Measurements from ENCODE around the gene COMMD9. TPM values are rescaled to one million over a fixed set of nuclear protein-coding genes. Genes with fewer than 3 reads are reported as not detected.

Gene COMMD9
- total and polyA plus RNA-seq, 10 of the 15 experiments (the other 5 are each of a cell fraction or from before 2014, with no cell fraction given), result 31.4 to 119 (median 56.2) TPM

GRCh38 chr11:36326524-36327419 lies 37.5 kb upstream of the COMMD9 start (continued):
- TF ChIP-seq ZBTB4 (CRISPR knock-in tag; IDR thresholded peaks at IDR 0.05), result no peak
- TF ChIP-seq SMARCA5 (IDR thresholded peaks at IDR 0.05), result no peak
- TF ChIP-seq ZNF24 (IDR thresholded peaks at IDR 0.05), result 0 out of 2 replicates have a peak, but pooled peaks have one; percentile 11
- TF ChIP-seq, protein P1, sequence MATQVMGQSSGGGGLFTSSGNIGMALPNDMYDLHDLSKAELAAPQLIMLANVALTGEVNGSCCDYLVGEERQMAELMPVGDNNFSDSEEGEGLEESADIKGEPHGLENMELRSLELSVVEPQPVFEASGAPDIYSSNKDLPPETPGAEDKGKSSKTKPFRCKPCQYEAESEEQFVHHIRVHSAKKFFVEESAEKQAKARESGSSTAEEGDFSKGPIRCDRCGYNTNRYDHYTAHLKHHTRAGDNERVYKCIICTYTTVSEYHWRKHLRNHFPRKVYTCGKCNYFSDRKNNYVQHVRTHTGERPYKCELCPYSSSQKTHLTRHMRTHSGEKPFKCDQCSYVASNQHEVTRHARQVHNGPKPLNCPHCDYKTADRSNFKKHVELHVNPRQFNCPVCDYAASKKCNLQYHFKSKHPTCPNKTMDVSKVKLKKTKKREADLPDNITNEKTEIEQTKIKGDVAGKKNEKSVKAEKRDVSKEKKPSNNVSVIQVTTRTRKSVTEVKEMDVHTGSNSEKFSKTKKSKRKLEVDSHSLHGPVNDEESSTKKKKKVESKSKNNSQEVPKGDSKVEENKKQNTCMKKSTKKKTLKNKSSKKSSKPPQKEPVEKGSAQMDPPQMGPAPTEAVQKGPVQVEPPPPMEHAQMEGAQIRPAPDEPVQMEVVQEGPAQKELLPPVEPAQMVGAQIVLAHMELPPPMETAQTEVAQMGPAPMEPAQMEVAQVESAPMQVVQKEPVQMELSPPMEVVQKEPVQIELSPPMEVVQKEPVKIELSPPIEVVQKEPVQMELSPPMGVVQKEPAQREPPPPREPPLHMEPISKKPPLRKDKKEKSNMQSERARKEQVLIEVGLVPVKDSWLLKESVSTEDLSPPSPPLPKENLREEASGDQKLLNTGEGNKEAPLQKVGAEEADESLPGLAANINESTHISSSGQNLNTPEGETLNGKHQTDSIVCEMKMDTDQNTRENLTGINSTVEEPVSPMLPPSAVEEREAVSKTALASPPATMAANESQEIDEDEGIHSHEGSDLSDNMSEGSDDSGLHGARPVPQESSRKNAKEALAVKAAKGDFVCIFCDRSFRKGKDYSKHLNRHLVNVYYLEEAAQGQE (IDR thresholded peaks at IDR 0.05; ENCODE audit: low read depth, low read length), result no peak
- no peak for TF ChIP-seq CREM (IDR thresholded peaks at IDR 0.05; ENCODE audit: low read depth)
- TF ChIP-seq CUX1 (IDR thresholded peaks at IDR 0.05; ENCODE audit: insufficient replicate concordance, low read depth, low read length), result no peak
- no peak for TF ChIP-seq ZNF384 (IDR thresholded peaks at IDR 0.05; ENCODE audit: borderline replicate concordance, low read depth, low read length)
- no peak for TF ChIP-seq RAD51 (IDR thresholded peaks at IDR 0.05)
- no peak for TF ChIP-seq JUNB (IDR thresholded peaks at IDR 0.05)
- TF ChIP-seq CHD4 (IDR thresholded peaks at IDR 0.05), result no peak
- TF ChIP-seq SIN3A (IDR thresholded peaks at IDR 0.05; ENCODE audit: low read depth, low read length), result no peak
- no peak for TF ChIP-seq KDM1A (IDR thresholded peaks at IDR 0.05; ENCODE audit: borderline replicate concordance)
- TF ChIP-seq PAX8 (IDR thresholded peaks at IDR 0.05), result no peak
- no peak for TF ChIP-seq NR2F1 (conservative IDR thresholded peaks at IDR 0.05)
- peak in 1 of 2 experiments; percentile 40; a peak in 1 of 4 replicates for TF ChIP-seq ETV6 (conservative IDR thresholded peaks at IDR 0.05 in 1 of 2, IDR thresholded peaks at IDR 0.05 in 1 of 2; ENCODE audit: borderline replicate concordance in 1 of 2, low read depth in 1 of 2)
- no peak for TF ChIP-seq LARP7 (IDR thresholded peaks at IDR 0.05)
